Natural killer cell (primary cell): Measurements from ENCODE around the gene CRNKL1. TPM values are rescaled to one million over a fixed set of nuclear protein-coding genes. Genes with fewer than 3 reads are reported as not detected.

Experiments used
- ATAC-seq, 3 donors: fragments of 150-1000 bp in 2 of 3; fragments of 200-7000 bp in 1 of 3; cut with Tn5 transposase; 1 replicate in 1 of 3; 2 replicates in 2 of 3; pipeline ENCODE4 v1.10.0; 2021; ENCODE audit warnings: mild to moderate bottlenecking in 2 of 3, moderate library complexity in 2 of 3
- DNase-seq, 2 donors: peaks; one replicate each; pipeline versions ENCODE4 v3.0.0 to v3.0.0-alpha.2; 2013 to 2021; ENCODE audit warnings: mixed read lengths in 1 of 2
- H3K27ac ChIP-seq: one replicate; pipeline ENCODE4 v1.5.1; 2013; ENCODE audit warnings: mild to moderate bottlenecking, low read length
- H3K27me3 ChIP-seq: one replicate; pipeline ENCODE4 v1.6.1; 2013; ENCODE audit warnings: low read length; ENCODE audit not compliant: control insufficient read depth, insufficient read depth
- H3K36me3 ChIP-seq: one replicate; pipeline ENCODE4 v1.6.1; 2013; ENCODE audit warnings: low read length; ENCODE audit not compliant: control insufficient read depth, insufficient read depth
- H3K4me1 ChIP-seq: one replicate; pipeline ENCODE4 v1.6.1; 2013; ENCODE audit warnings: low read length; ENCODE audit not compliant: control insufficient read depth, insufficient read depth
- H3K4me3 ChIP-seq: one replicate; pipeline ENCODE4 v1.5.1; 2013; ENCODE audit warnings: low read length
- H3K9me3 ChIP-seq: one replicate; pipeline ENCODE4 v1.6.1; 2013; ENCODE audit warnings: low read length; ENCODE audit not compliant: control insufficient read depth, insufficient read depth
- H3K27ac Mint-ChIP-seq, 2 donors: one replicate each; pipeline ENCODE4 v1.8.0; 2022; ENCODE audit warnings: mild to moderate bottlenecking in 2 of 2, mixed read lengths in 2 of 2, moderate library complexity in 1 of 2
- H3K27me3 Mint-ChIP-seq, 2 donors: one replicate each; pipeline ENCODE4 v1.8.0; 2022; ENCODE audit warnings: low read depth in 2 of 2, mixed read lengths in 2 of 2
- H3K36me3 Mint-ChIP-seq: one replicate; pipeline ENCODE4 v1.8.0; 2022; ENCODE audit warnings: mixed read lengths
- H3K4me1 Mint-ChIP-seq, 2 donors: one replicate each; pipeline ENCODE4 v1.8.0; 2022; ENCODE audit warnings: mixed read lengths in 2 of 2
- H3K4me3 Mint-ChIP-seq: one replicate; pipeline ENCODE4 v1.8.0; 2022; ENCODE audit warnings: mild to moderate bottlenecking, moderate library complexity, mixed read lengths
- H3K9me3 Mint-ChIP-seq, 2 donors: one replicate each; pipeline ENCODE4 v1.8.0; 2022; ENCODE audit warnings: mixed read lengths in 2 of 2
- CTCF ChIP-seq: fragments of 200-600 bp; IDR thresholded peaks from one replicate; pipeline ENCODE4 v1.8.0; 2022; ENCODE audit warnings: antibody characterized with exemption
- WGBS: methylation state at CpG from one replicate; pipeline ENCODE4 v1.1.7; 2013; ENCODE audit warnings: missing lambda C conversion rate; ENCODE audit not compliant: insufficient coverage; 5-methylcytosine and 5-hydroxymethylcytosine counted together
- intact Hi-C: fragments of 100-400 bp; cut with micrococcal nuclease; formaldehyde crosslinking; loops from one replicate; pipeline ENCODE4 v1.14.2; 2022
- total RNA-seq, 4 donors: library from RNA; stranded (reverse); fragments of 120-200 nt in 1 of 4; gene quantifications; one replicate each; pipeline versions ENCODE4 v1.2.3 to v1.2.4, GENCODE V29; 2013 to 2022

The CRNKL1 gene
- total RNA-seq, 3 donors from 2014 or later (not counting 1 experiment from before 2014, with no cell fraction given) = 30.8 to 34.5 (median 31.6) TPM

DNA sequence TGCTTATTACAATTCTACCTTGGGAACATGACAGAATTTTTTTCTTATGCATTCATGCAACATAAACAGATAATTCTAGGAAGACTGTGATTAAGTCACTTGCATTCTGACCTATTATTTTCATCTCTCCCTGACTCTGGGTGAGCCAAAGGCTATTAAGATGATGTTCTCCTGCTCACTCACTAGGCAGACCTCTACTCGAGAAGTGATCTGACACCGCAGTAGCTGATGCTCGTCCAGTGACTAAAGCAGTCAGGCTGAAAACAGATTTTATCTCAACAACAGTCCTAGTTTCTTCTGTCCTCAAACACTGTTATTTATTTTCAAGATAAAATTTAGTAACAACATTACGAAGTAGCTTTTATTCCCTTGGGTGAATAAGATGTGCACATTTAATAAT, 17.8 kb downstream of the CRNKL1 start:
- peaks cover 46% of the 10 kb centered on the region for H3K36me3 Mint-ChIP-seq
- ATAC-seq (no peak), DNase-seq (no peak)
- H3K9me3 Mint-ChIP-seq = no peaks in the 10 kb centered on the region
- H3K4me1 Mint-ChIP-seq = no peaks in the 10 kb centered on the region
- Histone ChIP-seq H3K4me1 (no peaks in the 10 kb centered on the region), H3K9me3 (no peaks in the 10 kb centered on the region), H3K27ac (no peak overlapping the region), H3K4me3 (no peak overlapping the region), H3K27me3 (no peaks in the 10 kb centered on the region), H3K36me3 (peaks cover 88% of the 10 kb centered on the region)
- no peaks in the 10 kb centered on the region for H3K27me3 Mint-ChIP-seq
- intact Hi-C loops = no loop called here
- WGBS = 96% methylated on average over 3 of the region's 4 CpGs
- no peak overlapping the region for H3K4me3 Mint-ChIP-seq
- H3K27ac Mint-ChIP-seq = no peak overlapping the region
- no peak for TF ChIP-seq CTCF

GRCh38 chr20:20031790-20032189, 20.5 kb downstream of the CRNKL1 start:
- H3K36me3 Mint-ChIP-seq = peaks cover 28% of the 10 kb centered on the region
- Histone ChIP-seq H3K36me3 (peaks cover 69% of the 10 kb centered on the region), H3K27me3 (no peaks in the 10 kb centered on the region), H3K4me3 (no peak overlapping the region), H3K27ac (no peak overlapping the region), H3K9me3 (no peaks in the 10 kb centered on the region), H3K4me1 (no peaks in the 10 kb centered on the region)
- no peaks in the 10 kb centered on the region for H3K27me3 Mint-ChIP-seq
- H3K4me3 Mint-ChIP-seq = no peak overlapping the region
- H3K4me1 Mint-ChIP-seq = no peaks in the 10 kb centered on the region
- WGBS = 97% methylated on average over 5 of the region's 5 CpGs
- DNase-seq (no peak), ATAC-seq (no peak)
- H3K27ac Mint-ChIP-seq = peak overlapping the region; percentile 16 to 58
- TF ChIP-seq CTCF = no peak
- no peaks in the 10 kb centered on the region for H3K9me3 Mint-ChIP-seq
- intact Hi-C loops = no loop called here

DNA sequence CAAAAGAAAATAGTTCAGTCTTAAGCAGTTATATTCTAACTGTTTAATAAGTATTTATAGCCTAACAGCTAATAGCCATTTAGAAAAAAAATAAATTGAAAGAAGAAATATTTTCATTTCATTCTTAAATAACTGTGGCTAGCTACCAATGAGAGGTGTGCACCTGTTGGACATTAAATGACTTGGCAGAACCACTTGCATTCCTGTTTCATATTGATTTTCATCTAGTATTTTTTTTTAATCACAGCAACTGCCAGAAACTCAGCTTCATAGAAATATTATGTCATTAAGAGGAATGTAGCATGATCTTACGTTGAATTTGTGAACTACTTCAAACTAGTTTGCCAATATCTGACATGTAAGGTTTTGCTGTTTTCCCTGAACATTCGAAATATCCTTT, 25.0 kb downstream of the CRNKL1 start:
- no peak for TF ChIP-seq CTCF
- no peak overlapping the region for H3K4me3 Mint-ChIP-seq
- H3K27me3 ChIP-seq = no peaks in the 10 kb centered on the region
- DNase-seq = no peak
- H3K4me3 ChIP-seq = no peak overlapping the region
- intact Hi-C loops = no loop called here
- H3K36me3 ChIP-seq = peaks cover 38% of the 10 kb centered on the region
- H3K9me3 Mint-ChIP-seq = no peaks in the 10 kb centered on the region
- no peak overlapping the region for H3K27ac Mint-ChIP-seq
- no peak overlapping the region for H3K27ac ChIP-seq
- no peak for ATAC-seq
- H3K4me1 Mint-ChIP-seq = peaks cover 6 to 10% of the 10 kb centered on the region in 2 donors
- no peaks in the 10 kb centered on the region for H3K27me3 Mint-ChIP-seq
- H3K4me1 ChIP-seq = no peaks in the 10 kb centered on the region
- peaks cover 8% of the 10 kb centered on the region for H3K36me3 Mint-ChIP-seq
- WGBS = 80% methylated on average over 2 of the region's 2 CpGs
- no peaks in the 10 kb centered on the region for H3K9me3 ChIP-seq

DNA sequence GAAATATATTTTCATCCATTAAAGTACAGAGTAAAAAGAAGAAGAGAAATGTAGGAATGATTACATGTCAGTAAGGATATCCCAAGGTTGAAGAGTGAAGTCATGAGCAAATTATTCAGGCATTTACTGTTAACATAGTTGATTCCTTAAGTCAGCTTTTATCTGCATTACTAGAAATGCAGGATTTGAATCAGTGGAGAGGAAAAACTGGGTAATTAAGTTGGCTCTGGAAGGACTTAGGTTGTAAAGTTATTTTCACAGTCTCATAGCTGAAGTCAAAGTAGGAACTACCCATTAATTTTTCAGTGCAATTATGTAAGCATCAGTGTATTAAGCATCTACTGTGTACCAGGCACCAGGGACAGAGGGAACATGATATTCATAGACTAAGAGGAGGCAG, 27.3 kb downstream of the CRNKL1 start:
- Histone ChIP-seq H3K9me3 (no peaks in the 10 kb centered on the region), H3K4me1 (no peaks in the 10 kb centered on the region), H3K36me3 (peaks cover 18% of the 10 kb centered on the region), H3K27me3 (no peaks in the 10 kb centered on the region), H3K27ac (no peak overlapping the region), H3K4me3 (no peak overlapping the region)
- Mint-ChIP-seq H3K9me3 (no peaks in the 10 kb centered on the region), H3K27me3 (no peaks in the 10 kb centered on the region), H3K4me1 (peaks cover 15 to 32% of the 10 kb centered on the region in 2 donors), H3K27ac (peak overlapping the region; percentile 8 to 65), H3K36me3 (no peaks in the 10 kb centered on the region), H3K4me3 (no peak overlapping the region)
- no peak for ATAC-seq
- TF ChIP-seq CTCF = no peak
- intact Hi-C loops = no loop called here
- no peak for DNase-seq
